T follicular helper cell (primary cell): Measurements from ENCODE around the gene ARHGEF17.

Source experiments
- DNase-seq: peaks from one replicate; pipeline ENCODE4 v3.0.0-alpha.2; 2020; ENCODE audit warnings: low read depth

Gene ARHGEF17

GRCh38 chr11:73358071-73358470 is 50.0 kb downstream of the ARHGEF17 start:
- DNase-seq: no peak

- no peak for DNase-seq
Observed at GRCh38 chr11:73359341-73359740, 51.3 kb downstream of the ARHGEF17 start.

GRCh38 chr11:73359930-73360742 is 52.1 kb downstream of the ARHGEF17 start:
- DNase-seq: no peak

GRCh38 chr11:73360743-73361369 is 52.8 kb downstream of the ARHGEF17 start:
- DNase-seq: no peak

GRCh38 chr11:73361953-73362776 is 54.1 kb downstream of the ARHGEF17 start:
- DNase-seq: no peak

- DNase-seq: no peak
Observed at GRCh38 chr11:73363147-73363546, 55.1 kb downstream of the ARHGEF17 start.

- no peak for DNase-seq
Observed at GRCh38 chr11:73365352-73366264, 57.5 kb downstream of the ARHGEF17 start.

- no peak for DNase-seq
Observed at GRCh38 chr11:73366265-73366610, 58.2 kb downstream of the ARHGEF17 start.

GRCh38 chr11:73366953-73367352 is 58.9 kb downstream of the ARHGEF17 start:
- DNase-seq: no peak

- no peak for DNase-seq
Observed at GRCh38 chr11:73367482-73368024, 59.5 kb downstream of the ARHGEF17 start.

GRCh38 chr11:73372375-73372993 is 64.4 kb downstream of the ARHGEF17 start:
- no peak for DNase-seq

GRCh38 chr11:73374151-73374550 is 66.1 kb downstream of the ARHGEF17 start:
- DNase-seq: no peak

GRCh38 chr11:73375830-73376159 is 67.7 kb downstream of the ARHGEF17 start:
- DNase-seq: no peak

- DNase-seq: peak; percentile 88
Observed at GRCh38 chr11:73376160-73376802, 68.2 kb downstream of the ARHGEF17 start, which contains the start of gene RELT. Gene RELT (plus strand): TSS chr11:73376399. CDS start chr11:73389137, 12,738 bp downstream.

- DNase-seq: peak; percentile 33
Observed at GRCh38 chr11:73376803-73377629, 68.9 kb downstream of the ARHGEF17 start.

GRCh38 chr11:73379189-73379880 is 71.3 kb downstream of the ARHGEF17 start:
- no peak for DNase-seq

GRCh38 chr11:73380331-73380730 is 72.3 kb downstream of the ARHGEF17 start:
- DNase-seq: no peak

- DNase-seq: no peak
Observed at GRCh38 chr11:73380897-73381410, 72.9 kb downstream of the ARHGEF17 start.

- DNase-seq: no peak
Observed at GRCh38 chr11:73381589-73381988, 73.5 kb downstream of the ARHGEF17 start.
